Activated T-helper 9 cell treated with anti-CD3 and anti-CD28 coated beads, Interleukin-2, amount 50 U/mL, for 16 hours (primary cell): ENCODE results near the gene TSPYL1.
"Not testable (repeated sequence)": the region's sequence is repeated elsewhere in the genome, so short reads cannot be mapped to it uniquely, and the experiment has no call there.

Source experiments
- DNase-seq: peaks from one replicate; pipeline ENCODE4 v3.0.0-alpha.2; 2020; ENCODE audit warnings: low read depth

The TSPYL1 gene

GRCh38 chr6:116298273-116298672 is 18.5 kb upstream of the TSPYL1 start:
- DNase-seq = no peak

DNA sequence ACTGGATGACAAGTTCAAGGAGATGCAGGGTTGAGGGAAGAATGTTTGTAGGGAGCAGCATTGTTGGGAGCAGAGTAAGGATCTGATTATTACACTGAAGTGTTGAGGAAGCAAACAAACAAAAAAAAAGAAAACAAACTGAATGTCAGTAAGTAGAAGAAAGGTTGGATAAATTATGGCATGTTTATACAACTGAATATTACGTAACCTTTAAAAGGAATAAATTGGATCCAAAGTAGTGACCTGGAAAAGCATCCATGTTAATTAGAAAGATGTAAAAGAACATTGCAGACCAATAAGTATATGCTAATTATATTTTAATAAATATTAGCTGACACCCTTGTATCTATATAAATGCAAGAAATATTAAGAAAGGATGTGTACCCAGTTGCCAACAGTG is 12.8 kb upstream of the TSPYL1 start:
- no peak for DNase-seq

DNA sequence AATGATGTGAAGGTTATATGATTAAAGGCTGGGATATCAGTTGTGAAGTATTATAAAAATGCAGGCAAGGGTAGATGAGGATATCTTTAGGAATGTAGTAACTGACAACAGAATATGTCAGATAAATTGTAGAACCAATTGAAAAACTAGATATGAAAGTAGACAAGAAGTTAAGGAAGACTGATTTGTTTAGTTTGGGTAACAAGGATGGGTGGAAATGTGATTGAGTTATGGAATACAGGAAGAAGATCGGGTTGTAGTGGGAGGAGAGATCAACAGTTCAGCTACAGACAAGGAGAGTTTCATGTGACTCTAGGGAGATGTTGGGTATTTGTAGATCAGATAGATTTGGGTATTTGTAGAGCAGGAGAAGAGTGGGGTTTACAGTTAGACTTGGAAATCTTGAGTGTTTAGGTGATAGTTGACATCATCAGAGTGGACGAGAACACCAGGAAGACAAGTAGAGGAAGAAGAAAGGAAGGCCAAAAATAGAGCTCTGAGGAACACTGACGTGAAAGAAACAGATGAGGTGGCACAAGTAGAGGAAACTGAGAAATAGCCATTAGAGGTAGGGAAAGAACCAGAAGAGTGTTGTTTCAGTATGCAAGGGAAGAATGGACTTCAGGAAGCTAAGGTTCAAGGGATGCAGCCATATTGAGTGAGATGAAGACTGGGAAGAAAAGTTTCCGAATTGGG is 12.1 kb upstream of the TSPYL1 start:
- DNase-seq = no peak

GRCh38 chr6:116290799-116291198 is 11.1 kb upstream of the TSPYL1 start:
- no peak for DNase-seq

- no peak for DNase-seq
These were observed 10.1 kb upstream of the TSPYL1 start for GRCh38 chr6:116289876-116290275.

GRCh38 chr6:116287689-116288282 is 8.1 kb upstream of the TSPYL1 start:
- no peak for DNase-seq

DNA sequence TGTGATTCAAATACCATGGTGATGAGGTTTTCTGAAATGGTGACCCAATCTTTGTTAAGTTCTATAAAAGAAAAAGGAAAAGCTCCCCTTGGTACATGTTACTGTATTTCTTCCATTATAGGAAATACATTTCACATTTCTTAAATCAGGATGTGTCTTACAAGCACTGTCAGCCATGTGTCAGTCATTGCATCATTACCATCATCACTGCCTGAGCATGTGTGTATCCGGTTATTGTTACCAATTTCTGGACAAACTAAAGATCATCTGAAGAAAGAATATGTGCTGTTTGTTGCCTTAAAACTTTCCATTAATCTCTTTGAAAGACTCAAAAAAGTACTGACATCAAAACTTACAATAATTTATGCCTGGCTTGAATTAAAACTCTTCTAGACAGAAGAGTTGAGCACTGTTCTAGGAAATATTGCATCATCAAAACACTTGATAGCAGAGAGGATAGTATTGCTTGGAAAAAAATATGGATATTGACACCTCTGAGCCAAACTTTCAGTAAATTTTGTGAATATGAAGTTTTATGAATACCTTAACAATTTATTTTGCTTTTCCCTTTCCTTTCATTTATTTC is 7.1 kb upstream of the TSPYL1 start:
- no peak for DNase-seq

- DNase-seq = not testable (repeated sequence)
These were observed 5.3 kb upstream of the TSPYL1 start for GRCh38 chr6:116284984-116285383.

DNA sequence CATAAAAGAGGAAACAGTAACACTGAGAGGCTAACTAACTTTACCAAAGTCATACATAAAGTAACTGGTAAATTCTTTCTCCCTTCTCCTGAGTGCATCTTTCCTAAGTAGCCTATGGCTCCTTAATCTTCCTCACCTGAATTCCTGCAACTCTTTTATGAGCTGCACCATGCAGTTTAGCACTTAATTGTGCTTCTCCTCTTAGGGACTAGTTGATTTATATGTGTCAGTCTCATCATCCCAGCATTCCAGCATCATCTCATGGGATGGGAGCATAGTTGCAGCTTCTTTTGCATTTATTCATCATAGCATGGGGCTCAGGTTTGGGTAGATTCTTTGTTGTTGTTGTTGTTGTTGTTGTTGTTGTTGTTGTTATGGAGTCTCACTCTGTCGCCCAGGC is 3.5 kb upstream of the TSPYL1 start:
- no peak for DNase-seq

DNA sequence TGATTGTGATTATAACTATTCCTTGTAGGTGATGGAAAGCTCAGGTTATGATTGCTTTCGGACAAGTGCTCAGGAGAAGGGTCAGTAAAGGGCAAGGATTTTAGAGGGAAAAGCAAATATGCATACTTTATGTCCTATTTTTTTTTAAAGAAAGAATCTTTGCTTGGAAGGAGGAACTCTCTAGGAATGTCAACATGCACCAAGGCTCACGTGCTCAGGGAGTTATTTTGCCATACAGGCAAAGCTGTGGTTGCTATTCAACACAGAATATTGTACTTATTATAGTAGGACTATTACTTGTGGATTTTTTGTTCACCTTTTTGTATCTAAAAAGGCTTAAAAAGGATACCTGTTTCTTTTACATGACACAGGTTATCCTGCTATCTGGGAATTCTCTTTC is 3.0 kb upstream of the TSPYL1 start:
- DNase-seq = no peak

DNA sequence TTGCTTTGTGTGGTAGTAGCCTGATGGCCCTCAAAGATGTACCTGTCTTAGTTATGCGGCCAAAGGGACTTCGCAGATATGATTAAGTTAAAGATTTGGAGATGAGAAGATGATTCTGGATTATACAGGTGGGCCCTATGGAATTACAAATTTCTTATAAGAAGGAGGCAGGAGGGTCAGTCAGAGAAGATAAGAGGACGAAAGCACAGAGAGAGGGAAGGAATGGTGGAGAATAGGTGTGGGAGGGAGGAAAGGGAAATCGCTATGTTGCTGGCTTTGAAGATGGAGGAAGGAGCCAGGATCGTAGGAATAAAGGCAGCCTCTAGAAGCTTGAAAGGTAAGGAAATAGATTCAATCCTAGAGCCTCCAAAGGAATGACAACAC is 1.2 kb upstream of the TSPYL1 start:
- DNase-seq = no peak

DNA sequence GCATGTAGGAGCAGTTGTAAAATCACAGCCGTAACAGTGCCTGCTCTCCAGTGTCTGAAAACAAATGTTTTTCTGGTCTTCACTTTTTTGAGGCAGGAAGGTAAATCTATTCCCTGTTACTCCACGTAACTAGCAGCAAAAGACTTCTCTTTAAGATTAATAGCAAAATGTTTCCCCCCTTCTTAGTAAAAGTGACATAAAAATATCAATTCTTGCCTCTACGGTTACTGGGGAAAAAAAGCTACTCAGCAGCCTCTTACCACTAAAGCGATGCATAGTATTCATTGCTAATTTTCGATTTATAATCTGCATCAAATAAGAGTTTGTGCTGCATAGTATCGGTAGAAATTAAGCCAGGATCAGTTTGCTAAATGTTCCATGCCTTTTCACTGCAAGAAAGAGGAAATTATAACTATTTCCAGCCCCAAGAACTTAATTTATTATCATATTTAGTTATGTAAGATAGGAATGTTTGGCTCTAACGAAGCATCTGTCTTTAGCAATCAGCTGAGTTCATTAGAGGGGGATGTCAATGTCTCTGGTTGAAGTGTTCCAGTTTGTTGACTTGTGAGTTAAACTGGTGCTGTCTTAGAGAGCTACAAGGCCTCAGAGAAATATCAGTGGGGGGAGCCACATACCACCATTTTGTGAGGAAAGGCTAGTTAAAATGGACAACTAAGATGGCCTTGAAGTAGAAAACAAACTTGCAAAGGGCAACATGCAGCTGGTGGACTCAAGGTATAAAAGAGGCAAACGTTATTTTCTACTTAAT is 617 bp upstream of the TSPYL1 start:
- DNase-seq = no peak

GRCh38 chr6:116278854-116279231 is 887 bp downstream of the TSPYL1 start:
- no peak for DNase-seq

DNA sequence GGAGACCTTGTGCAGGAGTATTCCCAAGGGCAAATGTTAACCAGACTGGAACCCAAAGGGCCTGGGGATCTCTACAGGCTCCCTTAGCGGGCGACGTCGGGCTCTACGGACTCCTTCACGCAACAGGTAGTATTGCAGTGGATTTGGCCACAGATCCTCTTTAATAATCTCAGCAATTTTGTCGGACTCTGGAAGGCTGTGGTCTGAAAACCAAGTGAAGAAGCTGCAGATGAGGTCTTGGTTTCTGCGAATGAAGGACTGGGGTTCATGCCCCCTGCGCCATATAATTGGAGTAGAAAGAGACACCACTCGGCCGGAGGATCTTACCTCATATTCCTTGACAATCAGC is 1.3 kb downstream of the TSPYL1 start:
- DNase-seq = no peak

- DNase-seq = no peak
These were observed 2.6 kb downstream of the TSPYL1 start for GRCh38 chr6:116277124-116277523.

DNA sequence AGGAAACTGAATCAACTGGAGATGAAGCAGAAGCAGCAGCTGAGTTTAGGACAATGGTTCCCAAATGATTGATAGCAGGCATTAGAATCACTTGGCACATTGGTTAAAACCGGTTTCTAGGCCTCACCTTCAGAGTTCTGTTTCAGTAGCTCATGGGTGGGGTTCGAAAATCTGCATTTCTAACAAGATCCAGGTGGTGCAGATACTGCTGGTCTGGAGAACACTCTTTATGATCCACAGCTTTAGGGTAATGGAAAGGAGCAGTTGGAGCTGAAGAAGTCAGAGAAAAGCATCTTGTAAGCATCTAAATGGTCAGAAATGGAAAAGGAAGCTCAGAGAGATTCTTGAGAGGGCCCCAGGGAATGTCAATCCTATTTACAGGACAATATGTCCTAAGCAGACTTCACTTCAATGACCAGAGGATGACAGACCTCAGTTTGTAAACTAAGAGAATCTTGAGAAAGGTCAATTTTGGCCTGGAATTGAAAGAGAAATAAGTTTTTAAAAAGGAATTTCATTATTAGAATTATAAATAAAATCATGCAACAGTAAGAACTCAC is 8.5 kb downstream of the TSPYL1 start:
- no peak for DNase-seq

- DNase-seq = no peak
These were observed 11.0 kb downstream of the TSPYL1 start for GRCh38 chr6:116268589-116269293.

GRCh38 chr6:116267836-116268588 is 11.7 kb downstream of the TSPYL1 start:
- DNase-seq = no peak

DNA sequence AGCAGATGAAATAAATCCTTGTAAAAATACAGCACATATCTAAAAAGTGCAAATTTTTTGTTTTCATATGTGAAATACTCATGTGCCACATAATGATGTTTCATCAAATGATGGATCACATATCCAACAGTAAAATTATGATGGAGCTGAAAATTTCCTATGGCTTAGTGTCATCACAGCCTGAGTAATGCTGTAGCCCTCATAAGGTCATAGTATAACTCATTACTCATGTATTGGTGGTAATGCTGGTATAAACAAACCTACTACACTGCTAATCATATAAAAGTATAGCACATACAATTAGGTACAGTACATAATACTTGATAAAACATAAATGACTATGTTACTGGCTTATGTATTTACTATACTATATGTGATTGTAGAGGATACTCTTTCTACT is 12.9 kb downstream of the TSPYL1 start:
- no peak for DNase-seq

- DNase-seq = no peak
These were observed 14.5 kb downstream of the TSPYL1 start for GRCh38 chr6:116265041-116265829.

DNA sequence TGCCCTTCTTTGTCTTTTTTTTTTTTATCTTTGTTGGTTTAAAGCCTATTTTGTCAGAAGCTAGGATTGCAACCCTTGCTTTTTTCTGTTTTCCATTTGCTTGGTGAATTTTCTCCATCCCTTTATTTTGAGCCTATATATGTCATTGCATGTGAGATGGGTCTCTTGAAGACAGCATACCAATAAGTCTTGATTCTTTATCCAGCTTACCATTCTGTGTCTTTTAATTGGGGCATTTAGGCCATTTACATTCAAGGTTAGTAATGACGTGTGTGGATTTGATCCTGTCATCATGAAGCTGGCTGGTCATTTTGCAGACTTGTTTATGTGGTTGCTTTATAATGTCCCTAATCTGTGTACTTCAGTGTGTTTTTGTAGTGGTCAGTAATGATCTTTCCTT is 16.4 kb downstream of the TSPYL1 start:
- no peak for DNase-seq
